Measurements from ENCODE around the gene NFASC. TPM values are rescaled to one million over a fixed set of nuclear protein-coding genes. Genes with fewer than 3 reads are reported as not detected.

The NFASC gene
- total and polyA plus RNA-seq, 8 donors: 1.1 to 54.2 (median 13.3) TPM

GRCh38 chr1:205061665-205062069, 191.0 kb downstream of the NFASC start:
- Histone ChIP-seq H3K4me1 (peaks cover 0 to 8% (median 3%) of the 10 kb centered on the region in 4 donors), H3K4me3 (no peak overlapping the region), H3K27me3 (peaks cover 0 to 10% (median 0%) of the 10 kb centered on the region in 3 donors), H3K9me3 (no peaks in the 10 kb centered on the region), H3K36me3 (no peaks in the 10 kb centered on the region), H3K27ac (no peak overlapping the region)
- WGBS, 5 donors: 24 to 41% (median 30%) methylated on average over 13 of the region's 13 CpGs
- DNase-seq: peak; percentile 72 to 91
- intact Hi-C loops (cut with DNase I; ENCODE audit: low total_unique reads): no loop called here
- TF ChIP-seq POLR2AphosphoS5 (IDR thresholded peaks at IDR 0.05) (no peak), CTCF (IDR thresholded peaks at IDR 0.05) (peak in 5 of 7 experiments; percentile 65 to 84 (median 72))

- no peak overlapping the region for H3K27ac ChIP-seq
- 86 to 95% (median 93%) methylated on average over 8 of the region's 8 CpGs for WGBS, 5 donors
- H3K9me3 ChIP-seq: no peaks in the 10 kb centered on the region
- no peak for DNase-seq
- intact Hi-C loops (cut with DNase I; ENCODE audit: low total_unique reads): no loop called here
- TF ChIP-seq EP300 (IDR thresholded peaks at IDR 0.05): no peak
- no peak for TF ChIP-seq POLR2AphosphoS5 (IDR thresholded peaks at IDR 0.05)
- no peak for TF ChIP-seq POLR2A (IDR thresholded peaks at IDR 0.05)
- TF ChIP-seq CTCF (IDR thresholded peaks at IDR 0.05): no peak
- H3K36me3 ChIP-seq: no peaks in the 10 kb centered on the region
- H3K27me3 ChIP-seq: peaks cover 0 to 10% (median 0%) of the 10 kb centered on the region in 3 donors
- no peak overlapping the region for H3K4me3 ChIP-seq
- H3K4me1 ChIP-seq: peaks cover 0 to 8% (median 3%) of the 10 kb centered on the region in 4 donors
These were observed 191.7 kb downstream of the NFASC start for GRCh38 chr1:205062319-205062718.

- H3K36me3 ChIP-seq: no peaks in the 10 kb centered on the region
- no peak overlapping the region for H3K4me3 ChIP-seq
- H3K27me3 ChIP-seq: peaks cover 0 to 10% (median 0%) of the 10 kb centered on the region in 3 donors
- 78 to 89% (median 79%) methylated on average over 3 of the region's 3 CpGs for WGBS, 5 donors
- no peak for DNase-seq
- intact Hi-C loops (cut with DNase I; ENCODE audit: low total_unique reads): no loop called here
- H3K4me1 ChIP-seq: peaks cover 0 to 8% (median 3%) of the 10 kb centered on the region in 4 donors
- H3K9me3 ChIP-seq: no peaks in the 10 kb centered on the region
- H3K27ac ChIP-seq: no peak overlapping the region
- no peak for TF ChIP-seq CTCF (IDR thresholded peaks at IDR 0.05)
- TF ChIP-seq POLR2AphosphoS5 (IDR thresholded peaks at IDR 0.05): no peak
- no peak for TF ChIP-seq EP300 (IDR thresholded peaks at IDR 0.05)
- TF ChIP-seq POLR2A (IDR thresholded peaks at IDR 0.05): no peak
These were observed 192.2 kb downstream of the NFASC start for GRCh38 chr1:205062895-205063294.

- intact Hi-C loops (cut with DNase I; ENCODE audit: low total_unique reads): no loop called here
- DNase-seq: no peak
These were observed 193.6 kb downstream of the NFASC start for GRCh38 chr1:205064301-205064700.

More at GRCh38 chr1:205064301-205064700, 193.6 kb downstream of the NFASC start:
- no peak for TF ChIP-seq POLR2A (IDR thresholded peaks at IDR 0.05)
- TF ChIP-seq POLR2AphosphoS5 (IDR thresholded peaks at IDR 0.05): no peak
- TF ChIP-seq CTCF (IDR thresholded peaks at IDR 0.05): no peak
- TF ChIP-seq EP300 (IDR thresholded peaks at IDR 0.05): no peak
- Histone ChIP-seq H3K27ac (no peak overlapping the region), H3K4me1 (peaks cover 0 to 8% (median 3%) of the 10 kb centered on the region in 4 donors), H3K36me3 (no peaks in the 10 kb centered on the region), H3K9me3 (no peaks in the 10 kb centered on the region), H3K27me3 (peaks cover 0 to 10% (median 0%) of the 10 kb centered on the region in 3 donors), H3K4me3 (no peak overlapping the region)
- WGBS, 5 donors: 74 to 80% (median 77%) methylated on average over 10 to 11 of the region's 11 CpGs
